ENCODE measurements around the gene OSBPL6.
"Not testable (repeated sequence)": the region's sequence is repeated elsewhere in the genome, so short reads cannot be mapped to it uniquely, and the experiment has no call there.

OSBPL6 gene

GRCh38 chr2:178394859-178395258 lies 200.5 kb downstream of the OSBPL6 start:
- no peaks in the 10 kb centered on the region for H3K36me3 ChIP-seq (ENCODE audit: insufficient read depth, low read length)
- H3K79me2 ChIP-seq (ENCODE audit: control insufficient read depth, insufficient read depth, low read length, unreplicated experiment), result no peaks in the 10 kb centered on the region
- H3K4me3 ChIP-seq (ENCODE audit: low read depth, low read length), result no peak overlapping the region
- H3K27ac ChIP-seq (ENCODE audit: low read depth, low read length), result no peak overlapping the region
- H3K4me1 ChIP-seq (ENCODE audit: control insufficient read depth, insufficient read depth, low read length, unreplicated experiment), result no peaks in the 10 kb centered on the region
- H3K27me3 ChIP-seq (ENCODE audit: insufficient read depth, low read length), result no peaks in the 10 kb centered on the region
- H2AFZ ChIP-seq (ENCODE audit: low read length, unreplicated experiment), result no peak overlapping the region

GRCh38 chr2:178395295-178395694 lies 201.0 kb downstream of the OSBPL6 start:
- Histone ChIP-seq H3K27me3 (ENCODE audit: insufficient read depth, low read length) (no peaks in the 10 kb centered on the region), H3K79me2 (ENCODE audit: control insufficient read depth, insufficient read depth, low read length, unreplicated experiment) (no peaks in the 10 kb centered on the region), H3K36me3 (ENCODE audit: insufficient read depth, low read length) (no peaks in the 10 kb centered on the region), H2AFZ (ENCODE audit: low read length, unreplicated experiment) (no peak overlapping the region), H3K4me1 (ENCODE audit: control insufficient read depth, insufficient read depth, low read length, unreplicated experiment) (no peaks in the 10 kb centered on the region), H3K27ac (ENCODE audit: low read depth, low read length) (no peak overlapping the region), H3K4me3 (ENCODE audit: low read depth, low read length) (no peak overlapping the region)

- Histone ChIP-seq H3K4me1 (ENCODE audit: control insufficient read depth, insufficient read depth, low read length, unreplicated experiment) (no peaks in the 10 kb centered on the region), H3K27ac (ENCODE audit: low read depth, low read length) (no peak overlapping the region), H3K36me3 (ENCODE audit: insufficient read depth, low read length) (no peaks in the 10 kb centered on the region), H3K79me2 (ENCODE audit: control insufficient read depth, insufficient read depth, low read length, unreplicated experiment) (no peaks in the 10 kb centered on the region), H3K4me3 (ENCODE audit: low read depth, low read length) (no peak overlapping the region), H2AFZ (ENCODE audit: low read length, unreplicated experiment) (no peak overlapping the region), H3K27me3 (ENCODE audit: insufficient read depth, low read length) (no peaks in the 10 kb centered on the region)
Measured at GRCh38 chr2:178395941-178396570, 201.7 kb downstream of the OSBPL6 start.

- Histone ChIP-seq H2AFZ (ENCODE audit: low read length, unreplicated experiment) (no peak overlapping the region), H3K4me3 (ENCODE audit: low read depth, low read length) (no peak overlapping the region), H3K4me1 (ENCODE audit: control insufficient read depth, insufficient read depth, low read length, unreplicated experiment) (no peaks in the 10 kb centered on the region), H3K27me3 (ENCODE audit: insufficient read depth, low read length) (no peaks in the 10 kb centered on the region), H3K79me2 (ENCODE audit: control insufficient read depth, insufficient read depth, low read length, unreplicated experiment) (no peaks in the 10 kb centered on the region), H3K27ac (ENCODE audit: low read depth, low read length) (no peak overlapping the region), H3K36me3 (ENCODE audit: insufficient read depth, low read length) (no peaks in the 10 kb centered on the region)
Measured at GRCh38 chr2:178397002-178397605, 202.8 kb downstream of the OSBPL6 start.

GRCh38 chr2:178401994-178402437 lies 207.7 kb downstream of the OSBPL6 start:
- no peaks in the 10 kb centered on the region for H3K79me2 ChIP-seq (ENCODE audit: control insufficient read depth, insufficient read depth, low read length, unreplicated experiment)
- H3K36me3 ChIP-seq (ENCODE audit: insufficient read depth, low read length), result no peaks in the 10 kb centered on the region
- peaks cover 6% of the 10 kb centered on the region for H3K4me1 ChIP-seq (ENCODE audit: control insufficient read depth, insufficient read depth, low read length, unreplicated experiment)
- H3K27ac ChIP-seq (ENCODE audit: low read depth, low read length), result no peak overlapping the region
- H2AFZ ChIP-seq (ENCODE audit: low read length, unreplicated experiment), result no peak overlapping the region
- H3K4me3 ChIP-seq (ENCODE audit: low read depth, low read length), result no peak overlapping the region
- no peaks in the 10 kb centered on the region for H3K27me3 ChIP-seq (ENCODE audit: insufficient read depth, low read length)

GRCh38 chr2:178403671-178404306 lies 209.5 kb downstream of the OSBPL6 start:
- Histone ChIP-seq H3K4me3 (ENCODE audit: low read depth, low read length) (no peak overlapping the region), H3K79me2 (ENCODE audit: control insufficient read depth, insufficient read depth, low read length, unreplicated experiment) (no peaks in the 10 kb centered on the region), H3K27ac (ENCODE audit: low read depth, low read length) (no peak overlapping the region), H3K36me3 (ENCODE audit: insufficient read depth, low read length) (no peaks in the 10 kb centered on the region), H3K4me1 (ENCODE audit: control insufficient read depth, insufficient read depth, low read length, unreplicated experiment) (peaks cover 6% of the 10 kb centered on the region), H2AFZ (ENCODE audit: low read length, unreplicated experiment) (no peak overlapping the region), H3K27me3 (ENCODE audit: insufficient read depth, low read length) (no peaks in the 10 kb centered on the region)

- no peaks in the 10 kb centered on the region for H3K36me3 ChIP-seq (ENCODE audit: insufficient read depth, low read length)
Measured at GRCh38 chr2:178404368-178404767, 210.1 kb downstream of the OSBPL6 start.

GRCh38 chr2:178409261-178409660 lies 214.9 kb downstream of the OSBPL6 start:
- Histone ChIP-seq H3K79me2 (ENCODE audit: control insufficient read depth, insufficient read depth, low read length, unreplicated experiment) (peaks cover 5% of the 10 kb centered on the region), H3K27me3 (ENCODE audit: insufficient read depth, low read length) (no peaks in the 10 kb centered on the region), H3K36me3 (ENCODE audit: insufficient read depth, low read length) (no peaks in the 10 kb centered on the region), H3K4me3 (ENCODE audit: low read depth, low read length) (no peak overlapping the region), H3K27ac (ENCODE audit: low read depth, low read length) (no peak overlapping the region), H2AFZ (ENCODE audit: low read length, unreplicated experiment) (no peak overlapping the region), H3K4me1 (ENCODE audit: control insufficient read depth, insufficient read depth, low read length, unreplicated experiment) (peaks cover under 1% of the 10 kb centered on the region)

More at GRCh38 chr2:178404368-178404767, 210.1 kb downstream of the OSBPL6 start:
- Histone ChIP-seq H3K27ac (ENCODE audit: low read depth, low read length) (no peak overlapping the region), H3K27me3 (ENCODE audit: insufficient read depth, low read length) (no peaks in the 10 kb centered on the region), H2AFZ (ENCODE audit: low read length, unreplicated experiment) (no peak overlapping the region), H3K79me2 (ENCODE audit: control insufficient read depth, insufficient read depth, low read length, unreplicated experiment) (no peaks in the 10 kb centered on the region), H3K4me1 (ENCODE audit: control insufficient read depth, insufficient read depth, low read length, unreplicated experiment) (peaks cover 6% of the 10 kb centered on the region), H3K4me3 (ENCODE audit: low read depth, low read length) (no peak overlapping the region)

GRCh38 chr2:178412047-178412446 lies 217.7 kb downstream of the OSBPL6 start:
- no peaks in the 10 kb centered on the region for H3K36me3 ChIP-seq (ENCODE audit: insufficient read depth, low read length)
- peaks cover 3% of the 10 kb centered on the region for H3K4me1 ChIP-seq (ENCODE audit: control insufficient read depth, insufficient read depth, low read length, unreplicated experiment)
- no peak overlapping the region for H3K27ac ChIP-seq (ENCODE audit: low read depth, low read length)
- H3K4me3 ChIP-seq (ENCODE audit: low read depth, low read length), result no peak overlapping the region
- no peak overlapping the region for H2AFZ ChIP-seq (ENCODE audit: low read length, unreplicated experiment)
- H3K79me2 ChIP-seq (ENCODE audit: control insufficient read depth, insufficient read depth, low read length, unreplicated experiment), result peaks cover 29% of the 10 kb centered on the region
- no peaks in the 10 kb centered on the region for H3K27me3 ChIP-seq (ENCODE audit: insufficient read depth, low read length)

GRCh38 chr2:178412453-178412852 lies 218.1 kb downstream of the OSBPL6 start:
- not testable (repeated sequence) for H2AFZ ChIP-seq (ENCODE audit: low read length, unreplicated experiment); H3K27ac ChIP-seq (ENCODE audit: low read depth, low read length); H3K27me3 ChIP-seq (ENCODE audit: insufficient read depth, low read length); H3K4me3 ChIP-seq (ENCODE audit: low read depth, low read length); H3K36me3 ChIP-seq (ENCODE audit: insufficient read depth, low read length); H3K4me1 ChIP-seq (ENCODE audit: control insufficient read depth, insufficient read depth, low read length, unreplicated experiment)
- H3K79me2 ChIP-seq (ENCODE audit: control insufficient read depth, insufficient read depth, low read length, unreplicated experiment), result peaks cover 32% of the 10 kb centered on the region

Measured in ACC112 (cell line).